Psoas muscle (tissue), 8 donors: ENCODE measurements around the gene TMEM135. TPM values are rescaled to one million over a fixed set of nuclear protein-coding genes. Genes with fewer than 3 reads are reported as not detected.

Source experiments
- ATAC-seq, 4 donors: fragments of 200-7000 bp; cut with Tn5 transposase; one replicate each; pipeline ENCODE4 v1.9.1; 2020; ENCODE audit warnings: moderate library complexity in 3 of 4, mild to moderate bottlenecking in 2 of 4
- DNase-seq, 2 donors: peaks; one replicate each; pipeline ENCODE4 v3.0.0-alpha.2; 2020
- H3K27ac ChIP-seq: fragments of 200-600 bp; one replicate; pipeline ENCODE4 v1.8.0; 2022
- H3K27me3 ChIP-seq, 3 donors: fragments of 200-600 bp in 1 of 3; one replicate each; pipeline versions ENCODE4 v1.6.1 to v1.8.0; 2013 to 2022; ENCODE audit warnings: low read length in 2 of 3, mild to moderate bottlenecking in 2 of 3, moderate library complexity in 1 of 3; ENCODE audit not compliant: insufficient read depth in 3 of 3
- H3K36me3 ChIP-seq, 2 donors: fragments of 200-600 bp in 1 of 2; one replicate each; pipeline versions ENCODE4 v1.6.1 to v1.8.0; 2013 to 2022; ENCODE audit warnings: low read depth in 1 of 2, mild to moderate bottlenecking in 1 of 2, moderate library complexity in 1 of 2; ENCODE audit not compliant: insufficient read depth in 1 of 2
- H3K4me1 ChIP-seq: fragments of 200-600 bp; one replicate; pipeline ENCODE4 v1.8.0; 2022
- H3K4me3 ChIP-seq: fragments of 200-600 bp; one replicate; pipeline ENCODE4 v1.8.0; 2022; ENCODE audit warnings: mild to moderate bottlenecking
- H3K9me3 ChIP-seq: fragments of 200-600 bp; one replicate; pipeline ENCODE4 v1.8.0; 2022
- WGBS, 3 donors: extraction: QIAGEN DNeasy Blood & Tissue Kit; methylation state at CpG; one replicate each; pipeline versions ENCODE4 v1.1.6 to v1.1.7; 2013; 5-methylcytosine and 5-hydroxymethylcytosine counted together
- intact Hi-C, 2 donors: fragments of 100-400 bp; cut with DNase I; formaldehyde crosslinking; loops; one replicate each; pipeline versions ENCODE4 v1.11.0 to v1.14.2; 2022
- polyA plus RNA-seq, 3 donors: library from polyadenylated mRNA; stranded (reverse); fragments of 200-250 nt; gene quantifications; one replicate each; pipeline ENCODE4 v1.2.3, GENCODE V29; 2013
- total RNA-seq, 4 donors: library from RNA; stranded (reverse); fragmentation: NEBNext Ultra II Directional in 2 of 4; extraction: Animal tissue kit (Norgen Biotek cat#: 25700) in 2 of 4; gene quantifications; one replicate each; pipeline versions ENCODE4 v1.2.1 to v1.2.4, GENCODE V29; 2021 to 2023
- TF ChIP-seq, protein P1 (sequence below): fragments of 200-600 bp; IDR thresholded peaks from one replicate; pipeline ENCODE4 v1.8.0; 2022; ENCODE audit warnings: antibody characterized with exemption
- donor health status: healthy with polysubstance abuse.
- donor health status: DM: no; HTN: no; CAD: no; lungs with moderate emphysema.
- donor health status: Bipolar disorder and iron deficiency.
- donor health status: healthy.
- donor health status: DM: yes; HTN: yes; CAD: no.
- donor health status: DM: no; HTN: no; CAD: no.
- donor health status: DM: no; HTN: no; CAD: no.
- donor health status: DM: yes; HTN: yes; CAD: no.

TMEM135 gene
- total and polyA plus RNA-seq, 7 donors = 4.1 to 26.6 (median 9.4) TPM

DNA sequence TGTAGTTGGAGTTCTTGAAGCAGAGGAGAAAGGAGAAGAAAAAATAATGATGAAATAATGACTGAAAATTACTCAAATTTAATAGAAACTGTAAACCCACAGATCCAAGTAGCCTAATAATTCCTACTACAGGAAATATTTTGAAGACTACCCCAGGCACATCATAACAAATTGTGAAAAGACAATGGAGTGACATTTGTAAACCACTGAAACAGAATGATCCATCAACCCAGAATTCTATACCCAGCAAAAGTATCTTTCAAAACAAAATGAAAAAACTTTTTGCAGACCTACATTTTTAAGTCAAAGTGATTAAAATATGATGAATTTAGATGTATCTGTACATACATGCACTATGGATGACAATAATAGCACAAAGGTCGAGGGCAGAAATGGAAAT is 194.6 kb downstream of the TMEM135 start:
- no peaks in the 10 kb centered on the region for H3K4me1 ChIP-seq
- no peak overlapping the region for H3K4me3 ChIP-seq
- H3K9me3 ChIP-seq = peaks cover 17% of the 10 kb centered on the region
- no peaks in the 10 kb centered on the region for H3K36me3 ChIP-seq
- TF ChIP-seq, protein P1, sequence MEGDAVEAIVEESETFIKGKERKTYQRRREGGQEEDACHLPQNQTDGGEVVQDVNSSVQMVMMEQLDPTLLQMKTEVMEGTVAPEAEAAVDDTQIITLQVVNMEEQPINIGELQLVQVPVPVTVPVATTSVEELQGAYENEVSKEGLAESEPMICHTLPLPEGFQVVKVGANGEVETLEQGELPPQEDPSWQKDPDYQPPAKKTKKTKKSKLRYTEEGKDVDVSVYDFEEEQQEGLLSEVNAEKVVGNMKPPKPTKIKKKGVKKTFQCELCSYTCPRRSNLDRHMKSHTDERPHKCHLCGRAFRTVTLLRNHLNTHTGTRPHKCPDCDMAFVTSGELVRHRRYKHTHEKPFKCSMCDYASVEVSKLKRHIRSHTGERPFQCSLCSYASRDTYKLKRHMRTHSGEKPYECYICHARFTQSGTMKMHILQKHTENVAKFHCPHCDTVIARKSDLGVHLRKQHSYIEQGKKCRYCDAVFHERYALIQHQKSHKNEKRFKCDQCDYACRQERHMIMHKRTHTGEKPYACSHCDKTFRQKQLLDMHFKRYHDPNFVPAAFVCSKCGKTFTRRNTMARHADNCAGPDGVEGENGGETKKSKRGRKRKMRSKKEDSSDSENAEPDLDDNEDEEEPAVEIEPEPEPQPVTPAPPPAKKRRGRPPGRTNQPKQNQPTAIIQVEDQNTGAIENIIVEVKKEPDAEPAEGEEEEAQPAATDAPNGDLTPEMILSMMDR = no peak
- WGBS, 3 donors = 94 to 95% (median 95%) methylated on average over 1 of the region's 1 CpG
- no peaks in the 10 kb centered on the region for H3K27me3 ChIP-seq
- ATAC-seq = no peak
- intact Hi-C loops = no loop called here
- no peak for DNase-seq
- H3K27ac ChIP-seq = no peak overlapping the region

DNA sequence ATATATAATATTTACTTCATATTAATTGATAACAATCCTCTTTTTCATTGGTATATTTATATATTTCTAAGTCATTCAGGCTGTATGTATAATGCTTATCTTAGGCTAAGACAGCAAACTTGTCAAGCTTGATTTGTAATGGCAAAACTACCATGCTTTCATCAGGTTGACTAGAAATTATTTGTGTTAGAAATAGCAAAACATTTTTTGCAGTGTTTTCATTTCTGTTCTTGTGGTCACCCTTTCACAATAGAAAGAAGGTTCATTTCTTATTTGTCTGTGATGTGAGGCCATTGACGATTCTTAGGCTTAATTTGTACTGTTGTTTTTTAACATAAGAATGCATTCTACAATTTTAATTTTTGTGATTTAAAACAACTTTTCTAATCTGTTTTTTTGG is 197.6 kb downstream of the TMEM135 start:
- H3K27me3 ChIP-seq = no peaks in the 10 kb centered on the region
- no peak overlapping the region for H3K27ac ChIP-seq
- no peak for DNase-seq
- no peaks in the 10 kb centered on the region for H3K36me3 ChIP-seq
- no peaks in the 10 kb centered on the region for H3K4me1 ChIP-seq
- H3K4me3 ChIP-seq = no peak overlapping the region
- peaks cover 17% of the 10 kb centered on the region for H3K9me3 ChIP-seq
- TF ChIP-seq, protein P1 = no peak
- ATAC-seq = no peak
- intact Hi-C loops = no loop called here
- 86 to 93% (median 91%) methylated on average over 1 of the region's 1 CpG for WGBS, 3 donors

DNA sequence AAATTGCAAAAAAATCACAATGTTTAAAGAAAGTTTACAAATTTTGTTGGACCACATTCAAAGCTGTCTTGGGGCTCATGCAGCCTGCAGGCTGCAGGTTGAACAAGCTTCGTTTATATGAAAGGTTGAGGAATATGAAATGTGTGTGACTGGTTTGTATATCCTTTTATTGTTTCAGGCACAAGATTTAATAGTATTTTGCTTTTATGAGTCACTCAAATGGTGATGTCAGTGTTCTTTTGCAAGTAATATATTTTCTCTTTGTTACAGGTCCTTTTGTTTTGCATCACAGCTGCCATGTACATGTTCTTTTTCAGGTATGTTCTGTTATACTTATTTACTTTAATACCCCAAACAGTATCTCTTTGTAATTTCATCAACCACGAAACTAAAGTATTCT is 198.6 kb downstream of the TMEM135 start:
- DNase-seq (no peak), ATAC-seq (no peak)
- H3K27ac ChIP-seq = no peak overlapping the region
- H3K36me3 ChIP-seq = no peaks in the 10 kb centered on the region
- no peaks in the 10 kb centered on the region for H3K4me1 ChIP-seq
- H3K4me3 ChIP-seq = no peak overlapping the region
- intact Hi-C loops = no loop called here
- 87 to 92% (median 88%) methylated on average over 2 of the region's 2 CpGs for WGBS, 3 donors
- peaks cover 15% of the 10 kb centered on the region for H3K9me3 ChIP-seq
- no peaks in the 10 kb centered on the region for H3K27me3 ChIP-seq
- TF ChIP-seq, protein P1 = no peak

DNA sequence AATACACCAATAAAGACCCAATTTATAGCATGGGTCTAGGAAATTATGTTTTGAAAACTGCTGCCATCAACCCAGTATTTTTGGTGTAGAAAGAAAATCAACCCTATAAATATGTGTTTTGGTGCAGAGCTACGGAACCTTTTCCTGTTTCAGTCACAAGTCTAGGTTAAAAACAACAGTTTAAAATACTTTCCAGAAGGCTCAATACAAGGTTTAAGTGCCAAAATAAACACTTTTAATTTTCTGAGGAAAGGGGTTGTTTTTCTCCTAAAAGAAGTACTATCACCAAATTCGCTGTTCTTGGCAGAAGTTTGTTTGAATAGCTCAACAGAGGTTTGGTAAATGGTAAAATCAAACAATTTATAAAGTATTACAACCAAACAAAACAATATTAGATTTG is 201.3 kb downstream of the TMEM135 start:
- DNase-seq (no peak), ATAC-seq (no peak)
- WGBS, 3 donors = 39 to 61% (median 57%) methylated on average over 2 of the region's 2 CpGs
- H3K36me3 ChIP-seq = no peaks in the 10 kb centered on the region
- no peak overlapping the region for H3K27ac ChIP-seq
- no peaks in the 10 kb centered on the region for H3K4me1 ChIP-seq
- H3K4me3 ChIP-seq = no peak overlapping the region
- intact Hi-C loops = no loop called here
- no peaks in the 10 kb centered on the region for H3K27me3 ChIP-seq
- TF ChIP-seq, protein P1 = no peak
- no peaks in the 10 kb centered on the region for H3K9me3 ChIP-seq

DNA sequence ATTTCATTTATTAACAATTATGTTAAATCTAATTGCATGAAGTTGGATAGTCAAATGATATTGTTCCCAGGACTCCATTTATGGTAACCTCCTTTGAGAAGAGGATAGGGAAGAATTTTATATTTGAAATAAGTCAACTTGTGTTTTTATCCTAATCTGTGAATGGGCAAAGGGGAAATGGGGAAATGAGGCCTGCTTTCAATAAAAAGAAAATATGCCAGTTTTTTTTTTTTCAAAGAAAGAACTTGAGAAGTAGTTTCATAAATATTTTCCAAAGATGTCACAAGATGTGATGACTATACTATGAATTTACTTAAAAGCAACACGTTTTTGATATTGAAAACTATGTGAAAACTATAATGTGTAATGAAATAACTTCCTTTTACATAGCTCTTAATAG is 201.8 kb downstream of the TMEM135 start:
- Histone ChIP-seq H3K36me3 (no peaks in the 10 kb centered on the region), H3K27ac (no peak overlapping the region), H3K4me1 (no peaks in the 10 kb centered on the region), H3K9me3 (no peaks in the 10 kb centered on the region), H3K27me3 (no peaks in the 10 kb centered on the region), H3K4me3 (no peak overlapping the region)
- DNase-seq (no peak), ATAC-seq (no peak)
- TF ChIP-seq, protein P1 = no peak
- 68 to 82% (median 74%) methylated on average over 1 of the region's 1 CpG for WGBS, 3 donors
- intact Hi-C loops = no loop called here
